Naive B cell (primary cell): ENCODE results near the gene ABCE1. TPM values are rescaled to one million over a fixed set of nuclear protein-coding genes. Genes with fewer than 3 reads are reported as not detected.

Experiments
- ATAC-seq, 2 donors: fragments of 150-1000 bp; cut with Tn5 transposase; 2 replicates each; pipeline ENCODE4 v1.10.0; 2021; ENCODE audit warnings: low read depth in 2 of 2, mild to moderate bottlenecking in 2 of 2, moderate library complexity in 2 of 2
- DNase-seq: peaks from one replicate; pipeline ENCODE4 v3.0.0; 2022
- H3K27ac Mint-ChIP-seq, 6 donors: one replicate each; pipeline ENCODE4 v1.8.0; 2020 to 2022; ENCODE audit warnings: mild to moderate bottlenecking in 6 of 6, mixed read lengths in 6 of 6, moderate library complexity in 5 of 6, inconsistent platforms in 2 of 6
- H3K27me3 Mint-ChIP-seq, 3 donors: one replicate each; pipeline ENCODE4 v1.8.0; 2021 to 2022; ENCODE audit warnings: mixed read lengths in 3 of 3, mild to moderate bottlenecking in 1 of 3
- H3K36me3 Mint-ChIP-seq, 2 donors: one replicate each; pipeline ENCODE4 v1.8.0; 2020 to 2022; ENCODE audit warnings: mixed read lengths in 2 of 2, inconsistent platforms in 1 of 2, mild to moderate bottlenecking in 1 of 2
- H3K4me1 Mint-ChIP-seq, 3 donors: one replicate each; pipeline ENCODE4 v1.8.0; 2020 to 2022; ENCODE audit warnings: mixed read lengths in 3 of 3, inconsistent platforms in 1 of 3, mild to moderate bottlenecking in 1 of 3, moderate library complexity in 1 of 3
- H3K4me3 Mint-ChIP-seq, 8 donors: one replicate each; pipeline ENCODE4 v1.8.0; 2020 to 2022; ENCODE audit warnings: mild to moderate bottlenecking in 8 of 8, mixed read lengths in 8 of 8, moderate library complexity in 8 of 8, inconsistent platforms in 2 of 8
- H3K9me3 Mint-ChIP-seq, 7 donors: one replicate each; pipeline ENCODE4 v1.8.0; 2020 to 2022; ENCODE audit warnings: mixed read lengths in 7 of 7, mild to moderate bottlenecking in 5 of 7, inconsistent platforms in 2 of 7, moderate library complexity in 1 of 7
- polyA plus RNA-seq, 6 donors: library from polyadenylated mRNA; unstranded; fragments of 300-500 nt; fragmentation: Illumina TruSeq; gene quantifications; one replicate each; pipeline ENCODE4 v1.2.3, GENCODE V29; 2021; ENCODE audit warnings: low read depth in 6 of 6

The ABCE1 gene
- polyA plus RNA-seq, 6 donors from 2014 or later: 45.5 to 63.7 (median 56.4) TPM

DNA sequence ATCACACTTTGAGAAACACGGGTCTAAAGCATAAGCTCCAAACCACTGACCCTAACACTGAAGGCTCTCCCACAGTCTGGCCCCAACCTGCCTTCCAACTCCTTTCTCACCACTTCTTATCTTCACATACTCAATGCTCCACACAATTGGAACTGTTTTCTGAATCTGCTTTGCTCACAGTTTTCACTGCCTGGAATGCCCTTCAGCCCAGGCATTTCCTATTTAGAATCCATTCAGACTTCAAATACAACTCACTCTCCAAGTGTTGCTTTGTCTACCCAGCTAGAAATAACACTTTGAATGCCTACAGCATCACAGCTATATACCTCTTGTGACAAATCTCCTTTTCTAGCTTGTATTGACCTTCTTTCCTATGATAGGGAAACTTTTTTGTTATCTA lies 72.1 kb downstream of the ABCE1 start:
- ATAC-seq (no peak), DNase-seq (no peak)
- H3K4me3 Mint-ChIP-seq: no peak overlapping the region
- no peaks in the 10 kb centered on the region for H3K27me3 Mint-ChIP-seq
- no peaks in the 10 kb centered on the region for H3K9me3 Mint-ChIP-seq
- peak overlapping the region in 5 of 6 donors; percentile 0 to 85 (median 41) for H3K27ac Mint-ChIP-seq
- H3K36me3 Mint-ChIP-seq: peaks cover 0 to 16% of the 10 kb centered on the region in 2 donors
- peaks cover 19 to 37% (median 35%) of the 10 kb centered on the region in 3 donors for H3K4me1 Mint-ChIP-seq

DNA sequence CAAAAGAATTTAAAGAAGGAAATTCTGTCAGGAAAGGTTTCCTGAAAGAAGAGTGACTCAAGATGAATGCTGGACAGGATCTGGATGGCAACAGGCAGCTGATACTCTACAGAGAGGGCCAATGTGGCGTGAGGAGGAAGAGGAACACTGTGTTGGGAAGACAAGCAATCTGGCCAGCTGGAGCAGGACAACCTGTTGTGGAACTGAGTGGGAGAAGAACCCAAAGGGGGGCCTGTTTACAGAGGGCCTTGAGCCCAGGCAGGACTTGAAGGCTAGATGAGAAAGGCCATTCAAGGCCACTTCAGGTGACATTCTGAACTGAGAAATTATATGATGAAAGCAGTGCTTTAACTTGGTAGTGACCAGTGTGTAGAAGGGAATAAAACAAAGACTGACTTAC lies 73.8 kb downstream of the ABCE1 start:
- no peak for ATAC-seq
- no peak overlapping the region for H3K4me3 Mint-ChIP-seq
- no peaks in the 10 kb centered on the region for H3K9me3 Mint-ChIP-seq
- peak overlapping the region in 2 of 6 donors; percentile 42 to 45 for H3K27ac Mint-ChIP-seq
- peaks cover 19 to 37% (median 35%) of the 10 kb centered on the region in 3 donors for H3K4me1 Mint-ChIP-seq
- H3K27me3 Mint-ChIP-seq: no peaks in the 10 kb centered on the region
- DNase-seq: no peak
- H3K36me3 Mint-ChIP-seq: peaks cover 0 to 16% of the 10 kb centered on the region in 2 donors

DNA sequence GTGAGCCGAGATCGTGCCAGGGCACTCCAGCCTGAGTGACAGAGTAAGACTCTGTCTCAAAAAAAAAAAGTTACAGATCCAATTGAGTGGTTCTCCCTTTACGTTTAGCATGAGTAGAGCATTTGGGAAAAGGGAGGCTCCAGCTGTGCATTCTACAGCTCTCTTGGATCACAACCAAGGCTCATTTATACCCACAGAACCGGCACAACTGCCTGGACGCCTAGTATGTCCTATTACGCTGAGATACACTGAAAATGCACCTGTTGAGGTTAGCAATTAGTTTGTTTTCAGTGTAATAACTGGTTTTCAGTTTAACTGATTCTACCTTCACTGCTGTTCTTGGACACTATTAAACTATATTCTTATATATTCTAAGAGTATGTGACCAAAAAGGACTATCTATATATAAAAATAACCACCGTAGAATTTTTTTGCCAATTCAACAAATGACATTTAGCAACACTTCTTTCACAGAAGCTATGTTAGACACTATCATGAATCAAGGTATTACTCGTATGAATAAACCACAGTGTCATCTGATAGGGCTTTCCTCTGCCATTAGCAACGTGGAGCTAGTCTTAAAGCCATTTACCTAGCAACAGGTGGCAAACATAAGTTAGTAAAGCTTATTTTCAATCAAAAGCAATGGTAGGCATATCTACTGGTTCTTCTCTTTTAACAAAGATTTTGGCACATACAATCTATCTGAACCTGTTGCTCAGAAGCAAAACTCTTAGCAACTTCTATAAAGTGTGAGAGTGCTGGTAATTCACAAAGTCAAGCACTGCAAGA lies 78.7 kb downstream of the ABCE1 start:
- Mint-ChIP-seq H3K27ac (peak overlapping the region in 4 of 6 donors; percentile 42 to 98 (median 82)), H3K9me3 (no peaks in the 10 kb centered on the region), H3K27me3 (no peaks in the 10 kb centered on the region), H3K4me1 (peaks cover 29 to 48% (median 42%) of the 10 kb centered on the region in 3 donors), H3K36me3 (peaks cover 0 to 16% of the 10 kb centered on the region in 2 donors), H3K4me3 (peak overlapping the region in 4 of 8 donors; percentile 86 to 95 (median 92))
- DNase-seq (no peak), ATAC-seq (no peak)

DNA sequence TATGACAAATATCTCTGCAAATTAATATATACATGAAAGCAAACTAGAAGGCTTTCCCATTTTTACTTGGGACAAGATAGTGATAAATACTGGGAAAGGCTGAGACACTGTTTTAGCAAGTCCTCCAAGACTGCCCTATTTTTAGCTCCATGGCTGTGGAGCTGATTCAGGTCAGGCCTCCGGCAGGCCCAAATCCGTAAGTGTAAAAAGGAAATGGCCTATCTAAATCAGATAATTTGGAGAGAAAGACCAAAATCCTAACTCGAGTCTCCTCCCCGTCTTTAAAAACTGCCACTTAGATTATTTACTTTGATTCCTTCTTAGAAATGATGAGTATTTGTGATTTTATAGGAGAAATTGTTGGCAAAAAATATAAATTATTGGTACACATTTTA lies 79.4 kb downstream of the ABCE1 start:
- H3K9me3 Mint-ChIP-seq: no peaks in the 10 kb centered on the region
- DNase-seq (no peak), ATAC-seq (no peak)
- H3K27me3 Mint-ChIP-seq: no peaks in the 10 kb centered on the region
- peak overlapping the region in 5 of 6 donors; percentile 26 to 99 (median 96) for H3K27ac Mint-ChIP-seq
- H3K4me3 Mint-ChIP-seq: peak overlapping the region in 7 of 8 donors; percentile 85 to 95 (median 94)
- peaks cover 26 to 45% (median 38%) of the 10 kb centered on the region in 3 donors for H3K4me1 Mint-ChIP-seq
- H3K36me3 Mint-ChIP-seq: peaks cover 0 to 16% of the 10 kb centered on the region in 2 donors

DNA sequence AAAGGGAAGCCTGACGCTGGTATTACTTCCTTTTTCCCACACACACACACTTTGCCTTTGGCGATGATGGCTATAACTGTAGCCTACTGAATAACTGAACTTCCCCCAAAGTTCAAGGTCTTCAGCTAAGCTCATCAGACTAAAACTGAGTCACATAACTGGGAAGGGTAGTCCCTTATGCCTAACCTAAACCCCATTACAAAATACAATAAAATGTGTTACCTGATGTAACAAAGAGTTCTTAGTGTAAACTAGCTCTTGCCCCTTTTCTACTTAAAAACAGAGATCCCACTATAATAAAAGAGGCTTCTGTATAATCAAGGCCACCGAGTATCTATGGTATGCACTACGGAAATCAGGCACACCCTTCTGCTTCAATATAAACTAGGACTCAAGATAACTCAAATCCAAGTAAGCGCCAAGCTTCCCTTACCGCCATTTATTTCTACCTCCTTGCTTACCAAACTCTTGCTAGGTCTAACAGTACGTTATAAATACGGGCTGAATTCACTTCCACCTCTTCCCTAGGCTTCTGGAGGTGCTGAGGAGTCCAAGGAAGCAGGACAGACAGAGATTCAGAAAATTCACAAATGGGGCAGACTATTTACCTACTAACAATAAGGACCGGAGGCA lies 79.9 kb downstream of the ABCE1 start:
- no peaks in the 10 kb centered on the region for H3K9me3 Mint-ChIP-seq
- DNase-seq (peak; percentile 25), ATAC-seq (no peak)
- H3K36me3 Mint-ChIP-seq: peaks cover 0 to 16% of the 10 kb centered on the region in 2 donors
- no peaks in the 10 kb centered on the region for H3K27me3 Mint-ChIP-seq
- peak overlapping the region; percentile 95 to 99 (median 98) for H3K27ac Mint-ChIP-seq
- peaks cover 26 to 41% (median 38%) of the 10 kb centered on the region in 3 donors for H3K4me1 Mint-ChIP-seq
- H3K4me3 Mint-ChIP-seq: peak overlapping the region; percentile 85 to 95 (median 92)

DNA sequence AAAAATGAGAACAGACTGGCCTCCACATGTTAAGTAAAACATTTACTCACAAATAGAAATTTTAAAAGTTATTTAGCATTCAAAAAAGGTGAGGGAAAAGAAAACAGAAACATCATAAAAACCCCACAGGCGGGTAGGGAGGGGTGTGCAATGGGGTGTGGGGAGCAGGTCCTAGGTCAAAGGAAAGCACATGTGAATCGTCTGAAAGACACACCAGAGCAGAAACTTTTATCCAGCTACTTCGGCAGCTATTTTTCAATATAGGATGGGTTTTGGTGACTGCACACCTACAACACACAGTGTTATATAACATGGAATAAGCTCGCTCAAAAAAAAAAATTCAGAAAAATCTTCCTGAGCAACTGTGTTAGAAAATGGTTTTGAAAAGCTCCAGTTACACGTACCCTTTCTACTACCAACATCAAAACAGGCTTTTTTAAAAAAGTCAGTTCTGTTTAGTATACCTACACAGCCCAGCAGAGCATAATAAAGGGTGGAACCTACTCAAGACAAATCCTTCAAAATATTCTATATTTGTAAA lies 80.7 kb downstream of the ABCE1 start:
- Mint-ChIP-seq H3K9me3 (no peaks in the 10 kb centered on the region), H3K27ac (peak overlapping the region; percentile 95 to 99 (median 98)), H3K36me3 (peaks cover 0 to 9% of the 10 kb centered on the region in 2 donors), H3K4me3 (peak overlapping the region; percentile 85 to 95 (median 92)), H3K27me3 (no peaks in the 10 kb centered on the region), H3K4me1 (peaks cover 23 to 38% (median 37%) of the 10 kb centered on the region in 3 donors)
- no peak for ATAC-seq
- peak; percentile 48 for DNase-seq

Other genes with a start within 250 kb of the ABCE1 start
- 10 to 100 TPM; 26.8 to 60.9 (median 41.2) TPM for gene ANAPC10, start 115 bp upstream of the ABCE1 start, polyA plus RNA-seq
- 10 to 100 TPM; 11.9 to 20.1 (median 15.4) TPM for gene OTUD4, start 82.3 kb downstream of the ABCE1 start, polyA plus RNA-seq